Mammary epithelial cell (primary cell): ENCODE data around the gene TRRAP.

Source experiments
- EZH2 ChIP-seq: IDR thresholded peaks from 2 replicates; pipeline ENCODE4 v1.6.1; 2012; ENCODE audit warnings: low read length, inconsistent platforms, borderline replicate concordance
- TF ChIP-seq, protein P1 (sequence below), 2 donors: IDR thresholded peaks in 1 of 2; conservative IDR thresholded peaks in 1 of 2; 2 replicates each; pipeline ENCODE4 v1.5.1; 2011 to 2012; ENCODE audit warnings: inconsistent platforms in 2 of 2, low read length in 2 of 2, mild to moderate bottlenecking in 2 of 2, control low read depth in 1 of 2, low read depth in 1 of 2; ENCODE audit not compliant: insufficient read depth in 1 of 2; ENCODE audit errors: extremely low read depth in 1 of 2

DNA sequence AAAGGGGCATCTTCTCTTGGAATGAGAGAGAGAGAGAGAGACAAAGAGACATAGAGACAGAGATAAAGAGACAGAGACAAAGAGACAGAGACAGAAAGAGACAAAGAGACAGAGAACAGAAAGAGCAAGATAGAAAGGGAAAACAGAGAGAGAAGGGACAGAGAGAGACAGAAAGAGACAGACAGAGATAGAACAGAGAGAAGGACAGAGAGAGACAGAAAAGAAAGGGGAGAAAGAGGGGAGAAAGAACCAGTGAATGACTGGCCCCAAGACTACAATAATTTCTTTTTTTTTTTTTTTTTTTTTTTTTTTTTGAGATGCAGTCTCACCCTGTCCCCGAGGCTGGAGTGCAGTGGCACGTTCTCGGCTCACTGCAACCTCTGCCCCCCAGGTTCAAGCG is 16.1 kb upstream of the TRRAP start:
- TF ChIP-seq, protein P1, sequence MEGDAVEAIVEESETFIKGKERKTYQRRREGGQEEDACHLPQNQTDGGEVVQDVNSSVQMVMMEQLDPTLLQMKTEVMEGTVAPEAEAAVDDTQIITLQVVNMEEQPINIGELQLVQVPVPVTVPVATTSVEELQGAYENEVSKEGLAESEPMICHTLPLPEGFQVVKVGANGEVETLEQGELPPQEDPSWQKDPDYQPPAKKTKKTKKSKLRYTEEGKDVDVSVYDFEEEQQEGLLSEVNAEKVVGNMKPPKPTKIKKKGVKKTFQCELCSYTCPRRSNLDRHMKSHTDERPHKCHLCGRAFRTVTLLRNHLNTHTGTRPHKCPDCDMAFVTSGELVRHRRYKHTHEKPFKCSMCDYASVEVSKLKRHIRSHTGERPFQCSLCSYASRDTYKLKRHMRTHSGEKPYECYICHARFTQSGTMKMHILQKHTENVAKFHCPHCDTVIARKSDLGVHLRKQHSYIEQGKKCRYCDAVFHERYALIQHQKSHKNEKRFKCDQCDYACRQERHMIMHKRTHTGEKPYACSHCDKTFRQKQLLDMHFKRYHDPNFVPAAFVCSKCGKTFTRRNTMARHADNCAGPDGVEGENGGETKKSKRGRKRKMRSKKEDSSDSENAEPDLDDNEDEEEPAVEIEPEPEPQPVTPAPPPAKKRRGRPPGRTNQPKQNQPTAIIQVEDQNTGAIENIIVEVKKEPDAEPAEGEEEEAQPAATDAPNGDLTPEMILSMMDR (conservative IDR thresholded peaks at IDR 0.05 in 1 of 2, IDR thresholded peaks at IDR 0.05 in 1 of 2; ENCODE audit: extremely low read depth in 1 of 2, insufficient read depth in 1 of 2, low read depth in 1 of 2, low read length in 2 of 2): no peak
- TF ChIP-seq EZH2: no peak
